Upper lobe of left lung (tissue), 4 donors: Measurements from ENCODE around the gene TFAP2A.

Experiments used
- CTCF ChIP-seq, 6 experiments: fragments of 450-650 bp in 4 of 6; fragments of 200-600 bp in 2 of 6; sonication (generic) in 2 of 6; IDR thresholded peaks; one replicate each; pipeline ENCODE4 v1.5.1; 2016 to 2019; ENCODE audit warnings: antibody characterized with exemption in 6 of 6
- POLR2A ChIP-seq, 4 donors: fragments of 450-650 bp; IDR thresholded peaks; one replicate each; pipeline ENCODE4 v1.5.1; 2016 to 2017; ENCODE audit warnings: antibody characterized with exemption in 4 of 4, mild to moderate bottlenecking in 2 of 4

- TF ChIP-seq CTCF (IDR thresholded peaks at IDR 0.05), result no peak
- no peak for TF ChIP-seq POLR2A (IDR thresholded peaks at IDR 0.05)
Measured at GRCh38 chr6:10409233-10409721, 5.6 kb downstream of the TFAP2A start.
